Mammary epithelial cell (primary cell): ENCODE results near the gene KRT75.

Source experiments
- CTCF ChIP-seq, 2 donors: IDR thresholded peaks in 1 of 2; conservative IDR thresholded peaks in 1 of 2; 2 replicates each; pipeline ENCODE4 v1.5.1; 2011 to 2012; ENCODE audit warnings: inconsistent platforms in 2 of 2, low read length in 2 of 2, mild to moderate bottlenecking in 2 of 2, control low read depth in 1 of 2, low read depth in 1 of 2; ENCODE audit not compliant: insufficient read depth in 1 of 2; ENCODE audit errors: extremely low read depth in 1 of 2
- EZH2 ChIP-seq: IDR thresholded peaks from 2 replicates; pipeline ENCODE4 v1.6.1; 2012; ENCODE audit warnings: low read length, inconsistent platforms, borderline replicate concordance

- TF ChIP-seq CTCF (conservative IDR thresholded peaks at IDR 0.05 in 1 of 2, IDR thresholded peaks at IDR 0.05 in 1 of 2; ENCODE audit: extremely low read depth in 1 of 2, insufficient read depth in 1 of 2, low read depth in 1 of 2, low read length in 2 of 2) (no peak), EZH2 (no peak)
These were observed at the start of gene KRT75 for GRCh38 chr12:52434081-52434733.
